Gastrocnemius medialis (tissue), 4 donors: ENCODE data around the gene SAP25. TPM values are rescaled to one million over a fixed set of nuclear protein-coding genes. Genes with fewer than 3 reads are reported as not detected.
A peak's percentile ranks its signal among the peaks of the same experiment; 100 is the strongest.

Source experiments
- ATAC-seq, 2 donors: fragments of 150-250 bp; one replicate each; pipeline ENCODE4 v1.9.1; 2016
- DNase-seq, 2 donors: peaks; one replicate each; pipeline ENCODE4 v3.0.0-alpha.2; 2019
- H3K27ac ChIP-seq, 4 donors: fragments of 200-600 bp; sonication (generic); 1 replicate in 1 of 4; 2 replicates in 3 of 4; pipeline ENCODE4 v1.5.1; 2016 to 2018; ENCODE audit warnings: mild to moderate bottlenecking in 2 of 4, moderate library complexity in 1 of 4
- H3K27me3 ChIP-seq, 3 donors: fragments of 200-600 bp; sonication (generic) in 2 of 3; 1 replicate in 1 of 3; 2 replicates in 2 of 3; pipeline versions ENCODE4 v1.5.1 to v1.6.0; 2016 to 2019; ENCODE audit warnings: mild to moderate bottlenecking in 1 of 3, moderate library complexity in 1 of 3
- H3K36me3 ChIP-seq, 2 donors: fragments of 200-600 bp; sonication (generic) in 1 of 2; one replicate each; pipeline ENCODE4 v1.5.1; 2017 to 2018
- H3K4me1 ChIP-seq, 2 donors: fragments of 200-600 bp; sonication (generic) in 1 of 2; one replicate each; pipeline ENCODE4 v1.5.1; 2016 to 2017; ENCODE audit warnings: mild to moderate bottlenecking in 2 of 2
- H3K4me3 ChIP-seq, 4 donors: fragments of 200-600 bp; sonication (generic) in 3 of 4; 1 replicate in 1 of 4; 2 replicates in 3 of 4; pipeline ENCODE4 v1.5.1; 2016 to 2019; ENCODE audit warnings: mild to moderate bottlenecking in 2 of 4
- H3K9me3 ChIP-seq, 3 donors: fragments of 200-600 bp; sonication (generic) in 2 of 3; 1 replicate in 1 of 3; 2 replicates in 2 of 3; pipeline ENCODE4 v1.5.1; 2016 to 2019
- POLR2A ChIP-seq, 2 donors: fragments of 450-650 bp; IDR thresholded peaks; one replicate each; pipeline ENCODE4 v1.6.1; 2017; ENCODE audit warnings: antibody characterized with exemption in 2 of 2, mild to moderate bottlenecking in 2 of 2, moderate library complexity in 2 of 2
- in situ Hi-C, 4 donors: fragments of 200-750 bp; cut with MboI; loops; one replicate each; pipeline versions ENCODE4 v1.15.0 to v1.8.0; 2017; ENCODE audit warnings: low sequenced_read_pairs in 4 of 4
- intact Hi-C: fragments of 100-400 bp; cut with DNase I; formaldehyde crosslinking; loops from one replicate; pipeline ENCODE4 v1.15.1; 2023; ENCODE audit warnings: low total_unique reads
- total RNA-seq, 4 donors: library from RNA; depleted of rRNA; stranded (reverse); fragments of >200 nt; gene quantifications; one replicate each; pipeline versions ENCODE4 v1.1.0 to v1.2.3, GENCODE V29; 2016
- TF ChIP-seq, protein P1 (sequence below), 5 experiments: fragments of 450-650 bp in 3 of 5; fragments of 200-600 bp in 2 of 5; sonication (generic) in 2 of 5; IDR thresholded peaks in 4 of 5; conservative IDR thresholded peaks in 1 of 5; 1 replicate in 4 of 5; 2 replicates in 1 of 5; pipeline ENCODE4 v1.5.1; 2016 to 2019; ENCODE audit warnings: antibody characterized with exemption in 5 of 5, mild to moderate bottlenecking in 3 of 5, moderate library complexity in 3 of 5

The SAP25 gene
- total RNA-seq, 4 donors from 2014 or later = 0.49 TPM; not detected in 3

DNA sequence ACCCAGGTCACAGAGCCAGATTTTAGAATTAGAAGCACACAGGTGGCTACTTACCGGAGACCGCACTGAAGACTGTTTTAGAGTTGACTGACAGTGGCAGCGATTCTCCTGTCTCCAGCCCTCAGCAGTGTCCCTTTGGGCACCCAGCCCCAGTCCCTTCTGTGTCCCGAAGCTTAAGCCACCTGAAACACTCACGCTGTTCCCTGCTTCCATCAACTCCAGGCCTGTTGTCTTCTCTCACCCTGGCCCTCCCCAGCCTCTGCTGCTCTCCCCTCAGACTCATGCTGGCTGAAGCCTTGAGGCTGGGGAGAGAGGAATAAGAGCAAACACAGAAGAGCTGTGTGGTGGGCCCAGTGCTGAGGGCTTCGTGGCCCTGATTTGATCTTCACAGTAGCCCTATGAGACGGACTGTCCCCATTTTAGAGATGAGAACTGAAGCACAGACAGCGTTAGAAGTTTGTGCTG lies 10.6 kb downstream of the SAP25 start:
- intact Hi-C loops (loop anchor here (5.0 kb wide), 1 partner anchor 81 kb away; the partner anchor contains the start of gene NYAP1), in situ Hi-C loops (loop anchor here in 1 of 4 donors (25.0 kb wide), 1 partner anchor 101 kb away; the partner anchor contains the start of gene SPACDR)
- no peak for ATAC-seq
- Histone ChIP-seq H3K4me3 (no peak overlapping the region), H3K27ac (no peak overlapping the region), H3K36me3 (no peaks in the 10 kb centered on the region), H3K9me3 (no peaks in the 10 kb centered on the region), H3K27me3 (no peaks in the 10 kb centered on the region), H3K4me1 (no peaks in the 10 kb centered on the region)
- TF ChIP-seq POLR2A (IDR thresholded peaks at IDR 0.05) = no peak
- TF ChIP-seq, protein P1, sequence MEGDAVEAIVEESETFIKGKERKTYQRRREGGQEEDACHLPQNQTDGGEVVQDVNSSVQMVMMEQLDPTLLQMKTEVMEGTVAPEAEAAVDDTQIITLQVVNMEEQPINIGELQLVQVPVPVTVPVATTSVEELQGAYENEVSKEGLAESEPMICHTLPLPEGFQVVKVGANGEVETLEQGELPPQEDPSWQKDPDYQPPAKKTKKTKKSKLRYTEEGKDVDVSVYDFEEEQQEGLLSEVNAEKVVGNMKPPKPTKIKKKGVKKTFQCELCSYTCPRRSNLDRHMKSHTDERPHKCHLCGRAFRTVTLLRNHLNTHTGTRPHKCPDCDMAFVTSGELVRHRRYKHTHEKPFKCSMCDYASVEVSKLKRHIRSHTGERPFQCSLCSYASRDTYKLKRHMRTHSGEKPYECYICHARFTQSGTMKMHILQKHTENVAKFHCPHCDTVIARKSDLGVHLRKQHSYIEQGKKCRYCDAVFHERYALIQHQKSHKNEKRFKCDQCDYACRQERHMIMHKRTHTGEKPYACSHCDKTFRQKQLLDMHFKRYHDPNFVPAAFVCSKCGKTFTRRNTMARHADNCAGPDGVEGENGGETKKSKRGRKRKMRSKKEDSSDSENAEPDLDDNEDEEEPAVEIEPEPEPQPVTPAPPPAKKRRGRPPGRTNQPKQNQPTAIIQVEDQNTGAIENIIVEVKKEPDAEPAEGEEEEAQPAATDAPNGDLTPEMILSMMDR (IDR thresholded peaks at IDR 0.05 in 4 of 5, conservative IDR thresholded peaks at IDR 0.05 in 1 of 5) = no peak
- no peak for DNase-seq

DNA sequence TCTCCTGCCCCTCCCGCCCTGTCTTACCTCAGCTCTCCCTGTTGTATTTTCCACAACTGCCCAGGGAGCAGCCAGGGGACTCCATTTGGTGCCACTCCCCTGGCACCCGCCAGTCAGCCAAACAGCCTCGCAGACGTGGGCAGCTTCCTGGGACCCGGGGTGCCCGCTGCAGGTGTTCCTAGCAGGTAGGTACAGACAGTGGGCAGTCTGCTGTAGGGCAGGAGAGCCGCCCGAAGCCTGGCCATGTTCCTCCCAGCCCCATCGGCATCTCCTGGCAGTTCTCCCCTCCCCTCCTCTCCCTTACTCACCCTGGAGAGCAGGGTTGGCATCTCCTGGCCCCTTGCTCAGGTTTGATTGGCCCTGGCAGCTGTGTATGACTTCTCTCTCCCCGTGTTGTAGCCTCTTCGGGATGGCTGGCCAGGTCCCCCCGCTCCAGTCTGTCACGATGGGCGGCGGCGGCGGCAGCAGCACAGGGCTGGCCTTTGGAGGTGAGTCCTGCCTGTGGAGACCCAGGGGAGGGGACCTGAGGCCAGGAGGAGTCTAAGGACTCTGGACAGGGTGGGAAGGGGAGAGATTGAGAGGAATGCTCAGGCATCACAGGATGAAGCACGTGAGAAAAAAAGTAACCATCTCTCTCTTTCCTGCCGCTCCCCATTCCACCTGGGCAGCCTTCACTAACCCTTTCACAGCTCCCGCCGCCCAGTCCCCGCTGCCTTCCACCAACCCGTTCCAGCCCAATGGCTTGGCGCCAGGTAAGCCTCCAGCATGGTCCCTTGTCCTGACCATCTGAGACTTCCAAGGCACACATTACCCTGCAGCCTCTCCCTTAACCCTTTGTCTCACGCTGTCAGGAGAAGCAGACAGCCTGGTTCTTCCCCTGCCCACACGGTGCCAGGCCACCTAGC lies 11.3 kb downstream of the SAP25 start:
- Histone ChIP-seq H3K9me3 (no peaks in the 10 kb centered on the region), H3K27me3 (no peaks in the 10 kb centered on the region), H3K27ac (no peak overlapping the region), H3K4me3 (no peak overlapping the region), H3K36me3 (no peaks in the 10 kb centered on the region), H3K4me1 (no peaks in the 10 kb centered on the region)
- TF ChIP-seq POLR2A (IDR thresholded peaks at IDR 0.05) = no peak
- TF ChIP-seq, protein P1 (IDR thresholded peaks at IDR 0.05 in 4 of 5, conservative IDR thresholded peaks at IDR 0.05 in 1 of 5) = no peak
- in situ Hi-C loops = loop anchor here in 1 of 4 donors (25.0 kb wide), 1 partner anchor 100 kb away; the partner anchor contains the start of gene SPACDR
- ATAC-seq (no peak), DNase-seq (no peak)
- intact Hi-C loops = loop anchor here (5.0 kb wide), 1 partner anchor 80 kb away; the partner anchor contains the start of gene NYAP1

DNA sequence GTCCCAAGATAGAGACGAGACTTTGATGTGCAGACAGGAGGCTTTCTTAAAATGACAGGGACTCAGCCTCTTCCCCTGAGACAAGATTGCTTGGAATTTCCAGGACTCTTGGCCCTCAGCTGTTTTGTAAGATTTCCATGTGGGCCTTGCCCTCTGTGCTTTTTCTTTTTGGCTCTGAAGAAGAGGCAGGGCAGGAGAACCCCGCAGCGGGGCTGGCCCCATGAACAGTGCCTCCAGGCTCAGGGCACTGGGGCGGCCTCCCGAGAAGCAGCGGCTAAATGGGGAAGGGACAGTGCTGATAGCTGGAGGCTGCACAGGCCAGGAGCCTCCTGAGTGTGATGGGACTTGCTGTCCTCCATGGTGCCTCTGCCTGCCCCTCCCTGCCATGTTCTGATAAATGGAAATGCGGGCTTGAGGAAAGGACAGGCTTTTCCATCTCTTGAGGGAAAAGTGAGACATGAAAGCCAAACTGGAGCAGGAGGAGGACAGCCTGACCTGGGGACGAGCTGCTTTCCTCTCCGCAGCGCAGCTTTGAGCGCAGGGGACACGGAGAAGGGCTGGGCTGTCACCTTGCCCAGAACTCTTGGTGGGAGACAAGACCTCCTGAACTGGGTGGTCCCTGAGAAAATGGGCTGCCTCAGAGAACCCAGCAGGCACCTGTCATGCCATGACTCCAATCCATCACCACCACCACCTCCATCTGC lies 12.1 kb downstream of the SAP25 start:
- no peak for ATAC-seq
- no peak for DNase-seq
- Histone ChIP-seq H3K4me1 (no peaks in the 10 kb centered on the region), H3K4me3 (no peak overlapping the region), H3K36me3 (peaks cover 0 to under 1% of the 10 kb centered on the region in 2 donors), H3K9me3 (no peaks in the 10 kb centered on the region), H3K27ac (no peak overlapping the region), H3K27me3 (no peaks in the 10 kb centered on the region)
- intact Hi-C loops = loop anchor here (5.0 kb wide), 1 partner anchor 79 kb away; the partner anchor contains the start of gene NYAP1
- TF ChIP-seq, protein P1 (IDR thresholded peaks at IDR 0.05 in 4 of 5, conservative IDR thresholded peaks at IDR 0.05 in 1 of 5) = no peak
- TF ChIP-seq POLR2A (IDR thresholded peaks at IDR 0.05) = no peak
- in situ Hi-C loops = loop anchor here in 1 of 4 donors (25.0 kb wide), 1 partner anchor 99 kb away; the partner anchor contains the start of gene SPACDR

DNA sequence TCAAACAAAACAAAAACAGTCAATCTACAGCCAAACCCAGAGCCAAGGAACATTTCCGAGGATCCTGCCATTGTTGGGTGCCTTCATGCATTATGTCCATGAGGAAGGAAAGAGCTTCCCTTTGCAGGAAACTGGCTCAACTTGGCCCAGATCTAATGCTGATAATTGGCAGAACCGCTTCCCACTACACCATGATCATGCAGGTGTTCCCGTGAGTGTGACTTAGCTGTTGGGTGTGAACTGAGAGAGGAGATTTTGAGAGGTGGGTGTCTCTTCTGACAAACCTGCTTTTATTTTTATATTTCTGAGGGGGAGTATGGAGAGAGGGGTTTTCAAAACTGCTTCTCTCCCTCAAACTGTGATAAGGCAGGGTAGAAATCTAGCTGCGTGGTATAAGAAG lies 14.6 kb downstream of the SAP25 start:
- DNase-seq (no peak), ATAC-seq (no peak)
- no peaks in the 10 kb centered on the region for H3K27me3 ChIP-seq
- H3K36me3 ChIP-seq = peaks cover 0 to 14% of the 10 kb centered on the region in 2 donors
- no peak overlapping the region for H3K4me3 ChIP-seq
- intact Hi-C loops = loop anchor here (1.0 kb wide), 1 partner anchor 90 kb away; no protein-coding TSS in a partner anchor
- in situ Hi-C loops = loop anchor here in 3 of 4 donors (5.0 to 25.0 kb wide), 3 partner anchors 84 to 97 kb away; partner anchors contain the start of genes SPACDR (in 1 of the 3) and TSC22D4 (in 1 of the 3)
- TF ChIP-seq POLR2A (IDR thresholded peaks at IDR 0.05) = no peak
- no peaks in the 10 kb centered on the region for H3K9me3 ChIP-seq
- peak overlapping the region in 1 of 4 donors; percentile 18 for H3K27ac ChIP-seq
- no peaks in the 10 kb centered on the region for H3K4me1 ChIP-seq
